NB4 (cell line): ENCODE data around the gene PDE4D.

Experiments
- CTCF ChIP-seq: IDR thresholded peaks from one replicate; pipeline ENCODE4 v1.5.1; 2012; ENCODE audit warnings: low read depth, low read length
- POLR2A ChIP-seq: IDR thresholded peaks from 2 replicates; pipeline ENCODE4 v1.6.1; 2011; ENCODE audit warnings: mild to moderate bottlenecking; ENCODE audit not compliant: insufficient read length; ENCODE audit errors: extremely low read depth

- TF ChIP-seq CTCF = no peak
- TF ChIP-seq POLR2A = no peak
Measured at GRCh38 chr5:59275510-59276324, 617.8 kb downstream of the PDE4D start.
